Hepatocyte (in vitro differentiated cells): ENCODE measurements around the gene BEND7. TPM values are rescaled to one million over a fixed set of nuclear protein-coding genes. Genes with fewer than 3 reads are reported as not detected.

Experiments used
- DNase-seq: peaks from one replicate; pipeline ENCODE4 v3.0.0-alpha.2; 2016; ENCODE audit warnings: low spot score
- H2AFZ ChIP-seq: fragments of 200-600 bp; sonication (generic); 2 replicates; pipeline ENCODE4 v1.6.0; 2016; ENCODE audit warnings: antibody characterized with exemption, mild to moderate bottlenecking
- H3K27ac ChIP-seq: fragments of 200-600 bp; sonication (generic); 2 replicates; pipeline ENCODE4 v1.5.1; 2016; ENCODE audit warnings: mild to moderate bottlenecking
- H3K27me3 ChIP-seq: fragments of 200-600 bp; sonication (generic); 2 replicates; pipeline ENCODE4 v1.6.1; 2016
- H3K36me3 ChIP-seq: fragments of 200-600 bp; sonication (generic); replicated peaks from 2 replicates; pipeline ENCODE4 v1.5.1; 2016; ENCODE audit warnings: low read depth; ENCODE audit not compliant: insufficient read depth
- H3K4me1 ChIP-seq: fragments of 200-600 bp; sonication (generic); 2 replicates; pipeline ENCODE4 v1.5.1; 2016; ENCODE audit warnings: mild to moderate bottlenecking, moderate library complexity; ENCODE audit not compliant: insufficient read depth
- H3K4me2 ChIP-seq: fragments of 200-600 bp; sonication (generic); 2 replicates; pipeline ENCODE4 v1.6.0; 2016
- H3K4me3 ChIP-seq: fragments of 200-600 bp; sonication (generic); 2 replicates; pipeline ENCODE4 v1.5.1; 2016; ENCODE audit warnings: mild to moderate bottlenecking
- H3K79me2 ChIP-seq: fragments of 200-600 bp; sonication (generic); 2 replicates; pipeline ENCODE4 v1.6.0; 2017; ENCODE audit warnings: mild to moderate bottlenecking
- H3K9me2 ChIP-seq: fragments of 200-600 bp; sonication (generic); replicated peaks from 2 replicates; pipeline ENCODE4 v1.6.0; 2017; ENCODE audit warnings: mild to moderate bottlenecking; ENCODE audit not compliant: insufficient read depth
- H3K9me3 ChIP-seq: fragments of 200-600 bp; sonication (generic); 2 replicates; pipeline ENCODE4 v1.5.1; 2016; ENCODE audit warnings: low read depth, mild to moderate bottlenecking
- H4K20me1 ChIP-seq: fragments of 200-600 bp; sonication (generic); 2 replicates; pipeline ENCODE4 v1.6.0; 2016; ENCODE audit warnings: mild to moderate bottlenecking; ENCODE audit not compliant: insufficient read depth, poor library complexity, severe bottlenecking
- EZH2 ChIP-seq: fragments of 200-600 bp; sonication (generic); IDR thresholded peaks from 2 replicates; pipeline ENCODE4 v1.6.1; 2016; ENCODE audit warnings: antibody characterized with exemption, mild to moderate bottlenecking, borderline replicate concordance
- EZH2phosphoT487 ChIP-seq: fragments of 200-600 bp; sonication (generic); IDR thresholded peaks from one replicate; pipeline ENCODE4 v1.6.1; 2018; ENCODE audit warnings: antibody characterized with exemption, mild to moderate bottlenecking, low read depth, moderate library complexity; ENCODE audit not compliant: unreplicated experiment, severe bottlenecking
- WGBS: methylation state at CpG from one replicate; pipeline ENCODE4 v1.1.6; 2016; ENCODE audit warnings: low lambda C conversion rate; ENCODE audit errors: missing lambda C conversion rate; 5-methylcytosine and 5-hydroxymethylcytosine counted together
- polyA plus RNA-seq: library from polyadenylated mRNA; unstranded; fragments of >200 nt; fragmentation: Nextera tagmentation; extraction: Ambion mirVana; gene quantifications from 2 replicates; pipeline ENCODE4 v1.2.1, GENCODE V29; 2016
- total RNA-seq: library from RNA; depleted of rRNA; stranded (reverse); fragments of >200 nt; gene quantifications from 2 replicates; pipeline ENCODE4 v1.2.3, GENCODE V29; 2014
- TF ChIP-seq, protein P1 (sequence below): fragments of 200-600 bp; sonication (generic); IDR thresholded peaks from 2 replicates; pipeline ENCODE4 v1.5.1; 2016; ENCODE audit warnings: antibody characterized with exemption, mild to moderate bottlenecking; ENCODE audit not compliant: poor library complexity

BEND7 gene
- total and polyA plus RNA-seq, 2 experiments from 2014 or later: 7.6 to 8.2 TPM

DNA sequence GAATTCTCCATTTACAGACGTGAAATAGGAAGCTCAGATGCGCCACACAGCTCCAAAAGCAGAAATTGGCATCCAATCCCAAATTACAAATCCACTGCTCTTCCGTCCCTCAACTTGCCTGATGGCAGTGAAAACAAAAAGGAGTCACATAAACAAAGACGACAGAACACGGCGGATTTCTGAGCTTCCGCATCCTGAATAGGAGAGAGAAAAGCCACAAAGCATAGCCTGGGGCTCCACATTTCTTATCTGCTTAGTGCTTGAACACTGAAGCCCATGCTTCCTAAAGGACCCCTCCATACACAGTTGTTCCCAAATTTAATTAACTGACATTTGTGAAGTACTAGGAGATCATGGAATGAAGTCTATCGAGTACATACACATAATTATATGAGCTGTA is 32.6 kb downstream of the BEND7 start:
- no peak overlapping the region for H2AFZ ChIP-seq
- H3K79me2 ChIP-seq: no peaks in the 10 kb centered on the region
- no peak for DNase-seq
- TF ChIP-seq, protein P1, sequence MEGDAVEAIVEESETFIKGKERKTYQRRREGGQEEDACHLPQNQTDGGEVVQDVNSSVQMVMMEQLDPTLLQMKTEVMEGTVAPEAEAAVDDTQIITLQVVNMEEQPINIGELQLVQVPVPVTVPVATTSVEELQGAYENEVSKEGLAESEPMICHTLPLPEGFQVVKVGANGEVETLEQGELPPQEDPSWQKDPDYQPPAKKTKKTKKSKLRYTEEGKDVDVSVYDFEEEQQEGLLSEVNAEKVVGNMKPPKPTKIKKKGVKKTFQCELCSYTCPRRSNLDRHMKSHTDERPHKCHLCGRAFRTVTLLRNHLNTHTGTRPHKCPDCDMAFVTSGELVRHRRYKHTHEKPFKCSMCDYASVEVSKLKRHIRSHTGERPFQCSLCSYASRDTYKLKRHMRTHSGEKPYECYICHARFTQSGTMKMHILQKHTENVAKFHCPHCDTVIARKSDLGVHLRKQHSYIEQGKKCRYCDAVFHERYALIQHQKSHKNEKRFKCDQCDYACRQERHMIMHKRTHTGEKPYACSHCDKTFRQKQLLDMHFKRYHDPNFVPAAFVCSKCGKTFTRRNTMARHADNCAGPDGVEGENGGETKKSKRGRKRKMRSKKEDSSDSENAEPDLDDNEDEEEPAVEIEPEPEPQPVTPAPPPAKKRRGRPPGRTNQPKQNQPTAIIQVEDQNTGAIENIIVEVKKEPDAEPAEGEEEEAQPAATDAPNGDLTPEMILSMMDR: no peak
- no peak for TF ChIP-seq EZH2phosphoT487
- no peak for TF ChIP-seq EZH2
- no peaks in the 10 kb centered on the region for H3K36me3 ChIP-seq
- no peak overlapping the region for H3K4me3 ChIP-seq
- H3K4me2 ChIP-seq: no peak overlapping the region
- no peaks in the 10 kb centered on the region for H3K9me2 ChIP-seq
- H3K9me3 ChIP-seq: no peaks in the 10 kb centered on the region
- no peaks in the 10 kb centered on the region for H3K4me1 ChIP-seq
- no peaks in the 10 kb centered on the region for H4K20me1 ChIP-seq
- no peak overlapping the region for H3K27ac ChIP-seq
- H3K27me3 ChIP-seq: no peaks in the 10 kb centered on the region
- 77% methylated on average over 8 of the region's 8 CpGs for WGBS

GRCh38 chr10:13492493-13493180 is 36.2 kb downstream of the BEND7 start:
- H3K4me3 ChIP-seq: no peak overlapping the region
- H3K79me2 ChIP-seq: no peaks in the 10 kb centered on the region
- DNase-seq: no peak
- no peak overlapping the region for H2AFZ ChIP-seq
- H3K9me2 ChIP-seq: no peaks in the 10 kb centered on the region
- no peak overlapping the region for H3K4me2 ChIP-seq
- no peaks in the 10 kb centered on the region for H3K4me1 ChIP-seq
- TF ChIP-seq EZH2 (no peak), EZH2phosphoT487 (no peak)
- TF ChIP-seq, protein P1: no peak
- H3K27ac ChIP-seq: no peak overlapping the region
- WGBS: 92% methylated on average over 16 of the region's 16 CpGs
- H3K9me3 ChIP-seq: no peaks in the 10 kb centered on the region
- H3K27me3 ChIP-seq: no peaks in the 10 kb centered on the region
- no peaks in the 10 kb centered on the region for H4K20me1 ChIP-seq
- no peaks in the 10 kb centered on the region for H3K36me3 ChIP-seq

DNA sequence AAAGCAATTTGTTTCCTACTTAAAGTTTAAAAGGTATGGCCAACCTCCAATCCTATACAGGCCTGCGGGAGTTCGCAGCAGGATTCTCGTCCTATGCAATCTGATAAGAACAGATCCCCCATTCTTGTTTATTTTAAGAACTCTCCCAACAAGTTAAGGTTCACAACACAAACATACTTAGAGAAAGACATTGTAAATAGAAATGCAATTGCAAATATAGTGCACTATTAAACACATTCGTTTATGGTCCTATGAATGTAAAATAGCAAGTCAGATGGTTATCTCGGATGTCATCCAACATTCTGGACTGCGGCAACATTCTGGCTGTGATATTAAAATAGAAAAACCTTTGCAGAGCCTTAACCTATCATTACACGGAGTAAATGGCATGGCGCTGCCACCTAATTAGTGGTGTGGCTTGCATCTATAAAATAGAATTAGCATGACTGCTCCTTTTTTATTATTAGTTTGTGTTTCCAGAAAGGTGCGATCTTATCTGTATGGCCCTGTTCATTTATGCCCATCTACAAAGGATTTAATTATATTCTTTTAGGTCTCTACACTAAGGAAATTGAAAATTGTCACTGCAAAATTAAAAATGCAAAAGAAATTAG is 37.0 kb downstream of the BEND7 start:
- Histone ChIP-seq H3K4me1 (no peaks in the 10 kb centered on the region), H3K4me3 (no peak overlapping the region), H3K27me3 (no peaks in the 10 kb centered on the region), H3K27ac (no peak overlapping the region), H3K36me3 (no peaks in the 10 kb centered on the region), H2AFZ (no peak overlapping the region), H4K20me1 (no peaks in the 10 kb centered on the region), H3K9me3 (no peaks in the 10 kb centered on the region), H3K4me2 (no peak overlapping the region), H3K9me2 (no peaks in the 10 kb centered on the region), H3K79me2 (no peaks in the 10 kb centered on the region)
- TF ChIP-seq EZH2phosphoT487 (no peak), EZH2 (no peak)
- TF ChIP-seq, protein P1: no peak
- WGBS: 74% methylated on average over 9 of the region's 9 CpGs
- DNase-seq: no peak
